Small intestine (tissue), 7 donors: Measurements from ENCODE around the gene AK3. TPM values are rescaled to one million over a fixed set of nuclear protein-coding genes. Genes with fewer than 3 reads are reported as not detected.

Experiments used
- DNase-seq, 2 donors: peaks; one replicate each; pipeline versions ENCODE4 v3.0.0 to v3.0.0-alpha.2; 2013
- FAIRE-seq: peaks from 2 replicates; lab custom pipeline; 2012; peaks lifted over from hg19 to GRCh38; lab: Jason Lieb, UNC
- H3K27ac ChIP-seq, 3 donors: one replicate each; pipeline ENCODE4 v1.5.1; 2013; ENCODE audit warnings: low read length in 2 of 3, mild to moderate bottlenecking in 2 of 3, control low read depth in 1 of 3, inconsistent platforms in 1 of 3, low read depth in 1 of 3, moderate library complexity in 1 of 3
- H3K27me3 ChIP-seq, 3 donors: one replicate each; pipeline ENCODE4 v1.6.1; 2013; ENCODE audit warnings: low read length in 3 of 3, inconsistent platforms in 1 of 3; ENCODE audit not compliant: control insufficient read depth in 3 of 3, insufficient read depth in 3 of 3
- H3K36me3 ChIP-seq, 3 donors: one replicate each; pipeline ENCODE4 v1.6.1; 2013; ENCODE audit warnings: low read length in 3 of 3, inconsistent platforms in 1 of 3, low read depth in 1 of 3, mild to moderate bottlenecking in 1 of 3, moderate library complexity in 1 of 3; ENCODE audit not compliant: control insufficient read depth in 3 of 3, insufficient read depth in 2 of 3
- H3K4me1 ChIP-seq, 3 donors: one replicate each; pipeline ENCODE4 v1.6.1; 2013; ENCODE audit warnings: low read length in 2 of 3, inconsistent platforms in 1 of 3, low read depth in 1 of 3, mild to moderate bottlenecking in 1 of 3, moderate library complexity in 1 of 3; ENCODE audit not compliant: control insufficient read depth in 3 of 3, insufficient read depth in 2 of 3
- H3K4me3 ChIP-seq, 3 donors: one replicate each; pipeline ENCODE4 v1.5.1; 2013; ENCODE audit warnings: low read length in 3 of 3, control low read depth in 1 of 3, inconsistent platforms in 1 of 3, low read depth in 1 of 3, mild to moderate bottlenecking in 1 of 3, moderate library complexity in 1 of 3
- H3K9me3 ChIP-seq, 2 donors: one replicate each; pipeline ENCODE4 v1.6.1; 2013; ENCODE audit warnings: low read depth in 1 of 2, low read length in 1 of 2; ENCODE audit not compliant: control insufficient read depth in 2 of 2, insufficient read depth in 1 of 2
- WGBS, 3 donors: extraction: QIAGEN DNeasy Blood & Tissue Kit; methylation state at CpG; one replicate each; pipeline ENCODE4 v1.1.7; 2013; 5-methylcytosine and 5-hydroxymethylcytosine counted together
- polyA plus RNA-seq, 4 donors: library from polyadenylated mRNA; stranded (reverse) in 3 of 4; unstranded in 1 of 4; fragments of 200-250 nt in 3 of 4; fragments of 120-200 nt in 1 of 4; gene quantifications; one replicate each; pipeline versions ENCODE4 v1.2.1 to v1.2.3, GENCODE V29; 2013
- donor health status: healthy with polysubstance abuse.
- donor health status: control.
- donor health status: control.
- donor health status: Bipolar disorder and iron deficiency.
- donor health status: healthy.

AK3 gene
- polyA plus RNA-seq, 4 donors: 45.4 to 79.7 (median 57.4) TPM

DNA sequence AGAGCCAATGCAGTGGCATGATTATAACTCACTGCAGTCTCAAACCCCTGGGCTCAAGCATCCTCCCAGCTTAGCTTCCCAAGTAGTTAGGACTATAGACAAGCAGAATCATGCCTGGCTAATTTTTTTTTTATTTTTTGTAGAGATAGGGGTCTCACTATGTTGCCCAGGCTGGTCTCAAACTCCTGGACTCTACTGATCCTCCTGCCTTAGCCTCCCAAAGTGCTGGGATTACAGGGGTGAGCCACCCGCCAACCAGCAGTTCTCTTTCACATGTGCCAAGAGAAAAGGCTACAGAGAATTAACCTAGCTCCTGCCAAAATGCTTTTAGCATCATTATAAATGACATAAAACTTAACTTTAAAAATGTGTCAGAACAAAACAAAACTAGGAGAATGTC, 8.1 kb downstream of the AK3 start:
- Histone ChIP-seq H3K9me3 (no peaks in the 10 kb centered on the region), H3K27me3 (no peaks in the 10 kb centered on the region), H3K4me1 (peaks cover 0 to 4% (median 2%) of the 10 kb centered on the region in 3 donors), H3K27ac (no peak overlapping the region), H3K4me3 (no peak overlapping the region), H3K36me3 (peaks cover 0 to 21% (median 0%) of the 10 kb centered on the region in 3 donors)
- FAIRE-seq: no peak
- no peak for DNase-seq
- WGBS, 3 donors: 93 to 100% (median 100%) methylated on average over 1 of the region's 1 CpG

DNA sequence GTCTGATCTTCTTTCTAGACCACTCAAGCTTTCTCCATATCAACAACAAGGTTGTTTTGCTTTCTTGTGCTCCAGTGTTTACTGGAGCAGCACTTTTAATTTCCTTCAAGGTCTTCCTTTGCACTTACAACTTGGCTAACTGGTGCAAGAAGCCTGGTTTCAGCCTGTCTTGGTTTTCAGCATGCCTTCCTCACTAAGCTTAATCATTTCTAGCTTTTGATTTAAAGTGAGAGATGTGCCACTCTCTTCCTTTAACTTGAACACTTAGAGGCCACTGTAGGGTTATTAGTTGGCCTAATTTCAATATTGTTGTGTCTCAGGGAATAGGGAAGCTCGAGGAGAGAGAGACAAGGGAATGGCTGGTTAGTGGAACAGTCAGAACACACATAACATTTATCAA, 13.4 kb downstream of the AK3 start:
- Histone ChIP-seq H3K27ac (no peak overlapping the region), H3K27me3 (no peaks in the 10 kb centered on the region), H3K9me3 (no peaks in the 10 kb centered on the region), H3K4me1 (no peaks in the 10 kb centered on the region), H3K4me3 (no peak overlapping the region), H3K36me3 (peaks cover 0 to 21% (median under 1%) of the 10 kb centered on the region in 3 donors)
- FAIRE-seq (no peak), DNase-seq (no peak)
- 22 to 42% (median 27%) methylated on average over 1 of the region's 1 CpG for WGBS, 3 donors

DNA sequence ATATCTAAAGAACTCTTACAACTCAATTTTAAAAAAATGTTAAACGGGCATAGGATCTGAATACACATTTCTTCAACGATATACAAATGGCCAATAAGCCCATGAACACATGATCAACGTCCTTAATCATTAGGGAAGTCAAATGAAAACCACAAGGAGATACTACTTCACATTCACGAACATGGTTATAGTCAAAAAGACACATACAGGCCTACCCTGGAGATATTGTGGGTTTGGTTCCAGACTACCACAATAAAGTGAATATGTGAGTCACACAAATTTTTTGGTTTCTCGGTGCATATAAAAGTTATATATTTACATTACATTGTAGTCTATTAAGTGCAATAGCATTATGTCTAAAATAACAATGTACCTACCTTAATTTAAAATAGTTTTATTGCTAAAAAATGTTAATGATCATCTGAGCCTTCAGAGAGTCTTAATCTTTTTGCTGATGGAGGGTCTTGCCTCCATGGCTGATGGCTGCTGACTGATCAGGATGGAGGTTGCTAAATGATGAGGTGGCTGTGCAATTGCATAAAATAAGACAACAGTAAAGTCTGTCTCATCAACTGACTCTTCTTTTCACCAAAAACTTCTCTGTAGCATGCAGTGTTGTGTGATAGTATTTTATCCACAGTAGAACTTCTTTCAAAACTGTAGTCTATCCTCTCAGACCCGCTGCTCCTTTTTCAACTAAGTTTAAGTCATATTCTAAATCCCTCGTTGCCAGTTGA, 15.1 kb downstream of the AK3 start:
- Histone ChIP-seq H3K4me1 (no peaks in the 10 kb centered on the region), H3K9me3 (no peaks in the 10 kb centered on the region), H3K27me3 (no peaks in the 10 kb centered on the region), H3K27ac (no peak overlapping the region), H3K4me3 (no peak overlapping the region), H3K36me3 (peaks cover 0 to 32% (median 4%) of the 10 kb centered on the region in 3 donors)
- FAIRE-seq (no peak), DNase-seq (no peak)
- 70 to 81% (median 78%) methylated on average over 7 of the region's 7 CpGs for WGBS, 3 donors

DNA sequence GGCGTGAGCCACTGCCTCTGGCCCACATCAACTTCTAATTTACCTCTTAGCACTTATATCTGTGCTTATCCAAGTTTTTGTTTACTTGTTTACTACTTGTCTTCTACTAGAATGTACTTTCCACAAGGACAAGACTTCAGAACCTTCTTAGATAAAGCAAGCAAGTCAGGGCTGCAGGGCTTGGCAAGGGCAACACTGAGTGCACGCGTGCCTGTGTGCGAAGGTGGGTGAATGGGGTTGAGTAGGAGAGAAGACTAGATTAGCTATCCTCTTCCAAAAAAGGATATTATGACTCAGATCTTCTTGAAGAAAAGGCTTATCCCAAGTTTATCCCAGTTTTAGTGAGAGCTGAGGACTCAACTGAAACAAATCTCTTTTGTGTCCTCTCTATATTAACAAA, 19.3 kb downstream of the AK3 start:
- 82 to 96% (median 90%) methylated on average over 4 of the region's 4 CpGs for WGBS, 3 donors
- FAIRE-seq (no peak), DNase-seq (no peak)
- Histone ChIP-seq H3K27me3 (no peaks in the 10 kb centered on the region), H3K9me3 (no peaks in the 10 kb centered on the region), H3K4me3 (no peak overlapping the region), H3K27ac (no peak overlapping the region), H3K36me3 (peaks cover 9 to 42% (median 18%) of the 10 kb centered on the region in 3 donors), H3K4me1 (no peaks in the 10 kb centered on the region)

DNA sequence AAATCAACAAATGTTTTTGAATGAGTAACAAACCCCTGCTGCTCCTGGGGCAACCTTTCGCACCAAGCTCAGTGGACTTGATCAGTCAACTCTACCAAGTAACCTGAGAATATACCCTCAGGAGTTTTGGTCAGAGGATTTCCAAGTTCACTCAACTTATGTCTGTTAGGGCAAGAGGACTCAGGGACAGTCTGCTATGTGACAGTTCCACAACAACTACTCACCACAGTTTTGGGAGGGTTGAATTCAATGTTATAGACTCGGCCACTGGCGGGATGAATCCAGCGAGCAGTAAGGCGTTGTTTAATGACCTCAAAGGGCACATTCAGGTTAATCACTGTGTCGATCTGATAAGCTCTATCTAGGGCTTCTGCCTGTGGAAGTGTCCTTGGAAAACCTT, 22.1 kb downstream of the AK3 start:
- H3K9me3 ChIP-seq: no peaks in the 10 kb centered on the region
- H3K4me1 ChIP-seq: no peaks in the 10 kb centered on the region
- FAIRE-seq (no peak), DNase-seq (no peak)
- no peak overlapping the region for H3K27ac ChIP-seq
- no peaks in the 10 kb centered on the region for H3K27me3 ChIP-seq
- H3K4me3 ChIP-seq: no peak overlapping the region
- peaks cover 12 to 55% (median 20%) of the 10 kb centered on the region in 3 donors for H3K36me3 ChIP-seq
- WGBS, 3 donors: 65 to 87% (median 79%) methylated on average over 6 of the region's 6 CpGs

DNA sequence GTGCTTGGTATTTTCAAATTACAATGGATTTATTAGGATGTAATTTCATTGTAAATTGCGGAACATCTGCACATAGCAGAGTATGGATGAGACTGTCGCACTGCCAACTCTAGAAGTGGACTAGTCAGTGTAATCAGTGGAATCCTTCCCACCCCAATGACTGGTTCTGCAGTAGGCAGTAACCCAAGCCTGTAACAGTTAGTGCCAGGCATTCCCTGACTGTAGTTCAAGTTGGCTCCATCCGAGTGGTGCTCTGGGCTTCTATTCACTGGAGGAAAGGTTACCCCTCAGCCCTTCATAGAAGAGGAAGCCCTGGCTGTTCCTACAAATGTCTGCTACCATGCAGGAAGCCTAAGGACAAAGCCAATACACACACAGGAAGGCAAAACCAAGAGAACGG, 23.2 kb downstream of the AK3 start:
- H3K4me3 ChIP-seq: no peak overlapping the region
- H3K4me1 ChIP-seq: no peaks in the 10 kb centered on the region
- no peaks in the 10 kb centered on the region for H3K27me3 ChIP-seq
- FAIRE-seq (no peak), DNase-seq (no peak)
- WGBS, 3 donors: 94 to 96% (median 95%) methylated on average over 4 of the region's 4 CpGs
- H3K36me3 ChIP-seq: peaks cover 14 to 54% (median 20%) of the 10 kb centered on the region in 3 donors
- no peak overlapping the region for H3K27ac ChIP-seq
- no peaks in the 10 kb centered on the region for H3K9me3 ChIP-seq

DNA sequence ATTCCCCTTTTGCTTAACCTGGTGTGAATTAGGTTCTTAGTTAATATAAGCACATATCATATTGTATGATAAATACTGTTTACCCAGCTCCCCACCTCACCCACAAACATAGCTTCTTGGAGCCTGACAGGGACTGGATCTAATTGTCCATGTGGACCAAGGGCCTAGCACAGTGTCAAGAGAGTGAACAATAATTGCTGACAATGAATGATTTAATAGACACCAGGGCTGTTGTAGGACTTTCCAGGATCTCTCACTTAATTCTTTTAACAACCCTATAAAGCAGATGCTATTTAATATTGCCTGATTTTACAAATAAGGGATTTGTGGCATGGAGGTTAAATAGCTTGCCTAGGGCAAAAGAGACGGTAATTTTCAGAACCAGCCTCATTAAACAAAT, 24.8 kb downstream of the AK3 start:
- Histone ChIP-seq H3K27me3 (no peaks in the 10 kb centered on the region), H3K4me3 (no peak overlapping the region), H3K9me3 (no peaks in the 10 kb centered on the region), H3K27ac (no peak overlapping the region), H3K36me3 (peaks cover 14 to 40% (median 16%) of the 10 kb centered on the region in 3 donors), H3K4me1 (no peaks in the 10 kb centered on the region)
- 85 to 97% (median 92%) methylated on average over 1 of the region's 1 CpG for WGBS, 3 donors
- DNase-seq (no peak), FAIRE-seq (no peak)

DNA sequence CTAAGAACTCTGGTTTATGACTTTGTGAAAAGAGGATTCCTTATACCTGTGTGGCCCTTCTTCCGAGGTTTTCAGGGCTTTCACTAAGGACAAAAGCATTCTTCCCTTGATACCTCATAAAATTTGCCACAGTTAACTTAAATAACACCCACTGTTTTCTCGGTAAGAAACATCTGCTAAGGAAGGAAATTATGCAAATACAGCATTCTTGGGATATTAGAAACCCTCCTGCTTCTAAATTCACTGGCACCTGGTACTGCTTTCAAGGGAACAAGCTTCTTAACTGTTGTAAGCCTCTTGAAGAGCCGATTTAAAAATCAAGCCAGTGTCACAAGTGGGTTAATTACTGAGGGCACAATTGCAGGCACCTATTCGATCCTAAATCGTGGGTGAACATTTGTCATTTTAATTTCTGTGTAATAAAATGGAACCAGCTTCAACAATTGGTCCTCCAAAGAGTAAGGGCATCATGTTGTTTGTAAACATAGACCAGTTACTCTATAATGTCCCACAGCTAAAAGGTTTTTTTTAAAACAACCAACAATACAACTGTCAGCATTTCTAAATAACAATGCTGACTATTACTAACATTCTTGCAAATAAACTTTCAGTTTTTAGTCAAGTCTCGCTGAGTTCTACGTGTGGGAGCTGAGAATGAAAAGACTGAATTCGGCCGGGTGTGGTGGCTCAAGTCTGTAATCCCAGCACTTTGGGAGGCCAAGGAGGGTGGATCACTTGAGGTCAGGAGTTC, 26.6 kb downstream of the AK3 start:
- no peak overlapping the region for H3K27ac ChIP-seq
- no peaks in the 10 kb centered on the region for H3K4me1 ChIP-seq
- H3K9me3 ChIP-seq: no peaks in the 10 kb centered on the region
- WGBS, 3 donors: 86 to 96% (median 91%) methylated on average over 9 of the region's 9 CpGs
- DNase-seq: no peak
- H3K36me3 ChIP-seq: peaks cover 17 to 35% (median 22%) of the 10 kb centered on the region in 3 donors
- H3K27me3 ChIP-seq: no peaks in the 10 kb centered on the region
- no peak for FAIRE-seq
- no peak overlapping the region for H3K4me3 ChIP-seq
